Endothelial cell of umbilical vein (primary cell): ENCODE measurements around the gene CALHM5. TPM values are rescaled to one million over a fixed set of nuclear protein-coding genes. Genes with fewer than 3 reads are reported as not detected.
A peak's percentile ranks its signal among the peaks of the same experiment; 100 is the strongest.

ENCODE experiments used
- BruUV-seq: library from RNA; stranded (reverse); fragments of 400-500 nt; replicated peaks from 2 replicates; lab custom pipeline; 2021; lab: Mats Ljungman, UMichigan
- CTCF ChIA-PET: fragments of 300-600, 350-600 bp; sonication (Branson Sonifier 250); formaldehyde crosslinking; loops from one replicate; lab custom pipeline; 2021; ENCODE audit warnings: antibody characterized with exemption, inconsistent platforms; lab: Charles Lee
- POLR2A ChIA-PET: fragments of 300-600, 350-600 bp; sonication (Branson Sonifier 250); formaldehyde crosslinking; loops from one replicate; lab custom pipeline; 2021; ENCODE audit warnings: antibody characterized with exemption, inconsistent platforms; lab: Charles Lee
- DNase-seq: peaks from one replicate; pipeline ENCODE4 v3.0.0-alpha.2; 2011; ENCODE audit warnings: low read depth, low spot score
- FAIRE-seq: peaks from 2 replicates; lab custom pipeline; 2011; peaks lifted over from hg19 to GRCh38; lab: Jason Lieb, UNC
- H2AFZ ChIP-seq: 2 replicates; pipeline ENCODE4 v1.6.0; 2012; ENCODE audit warnings: low read depth, low read length, control low read depth, inconsistent platforms
- H3K27ac ChIP-seq: 2 replicates; pipeline ENCODE4 v1.5.1; 2011; ENCODE audit warnings: low read depth, mild to moderate bottlenecking, control low read depth, low read length, moderate library complexity; ENCODE audit not compliant: insufficient read depth
- H3K27me3 ChIP-seq, 2 experiments: 2 replicates each; pipeline versions ENCODE4 v1.6.0 to v1.6.1; 2011; ENCODE audit warnings: low read length in 2 of 2, mixed read lengths in 1 of 2; ENCODE audit not compliant: control insufficient read depth in 2 of 2, insufficient read depth in 2 of 2
- H3K36me3 ChIP-seq, 2 experiments: 2 replicates in 1 of 2; 3 replicates in 1 of 2; pipeline ENCODE4 v1.5.1; 2011; ENCODE audit warnings: low read length in 2 of 2, mild to moderate bottlenecking in 1 of 2, moderate library complexity in 1 of 2; ENCODE audit not compliant: control insufficient read depth in 2 of 2, insufficient read depth in 2 of 2; ENCODE audit errors: extremely low read depth in 1 of 2
- H3K4me1 ChIP-seq: 3 replicates; pipeline ENCODE4 v1.5.1; 2011; ENCODE audit warnings: mild to moderate bottlenecking, low read length; ENCODE audit not compliant: control insufficient read depth, insufficient read depth; ENCODE audit errors: extremely low read depth
- H3K4me2 ChIP-seq: 2 replicates; pipeline ENCODE4 v1.6.1; 2011; ENCODE audit warnings: low read length, control low read depth, mixed read lengths; ENCODE audit not compliant: insufficient read depth
- H3K4me3 ChIP-seq, 3 experiments: fragments of 200-600 bp in 1 of 3; sonication (generic), shearing (Covaris generic) in 1 of 3; replicated peaks in 1 of 3; 2 replicates each; pipeline ENCODE4 v1.5.1; 2011 to 2016; ENCODE audit warnings: control low read depth in 3 of 3, low read length in 3 of 3, mild to moderate bottlenecking in 2 of 3, inconsistent platforms in 1 of 3, low read depth in 1 of 3, moderate library complexity in 1 of 3; ENCODE audit not compliant: insufficient read depth in 1 of 3
- H3K79me2 ChIP-seq: 2 replicates; pipeline ENCODE4 v1.6.0; 2012; ENCODE audit warnings: low read length, inconsistent platforms; ENCODE audit not compliant: control insufficient read depth, insufficient read depth
- H3K9ac ChIP-seq: replicated peaks from 2 replicates; pipeline ENCODE3; 2011; ENCODE audit warnings: low read length, control low read depth; ENCODE audit not compliant: insufficient read depth; ENCODE audit errors: extremely low read depth
- H3K9me1 ChIP-seq: replicated peaks from 3 replicates; pipeline ENCODE4 v1.6.0; 2011; ENCODE audit warnings: mild to moderate bottlenecking, low read length; ENCODE audit not compliant: control insufficient read depth, insufficient read depth; ENCODE audit errors: extremely low read depth
- H3K9me3 ChIP-seq: replicated peaks from 2 replicates; pipeline ENCODE4 v1.5.1; 2012; ENCODE audit warnings: low read length, inconsistent platforms; ENCODE audit not compliant: control insufficient read depth, insufficient read depth
- H4K20me1 ChIP-seq: replicated peaks from 2 replicates; pipeline ENCODE3; 2011; ENCODE audit warnings: mild to moderate bottlenecking, low read length; ENCODE audit not compliant: control insufficient read depth, insufficient read depth; ENCODE audit errors: extremely low read depth
- CTCF ChIP-seq, 2 donors: IDR thresholded peaks; 1 replicate in 1 of 2; 2 replicates in 1 of 2; pipeline ENCODE4 v1.5.1; 2011; ENCODE audit warnings: low read length in 2 of 2, mild to moderate bottlenecking in 2 of 2, moderate library complexity in 2 of 2, control low read depth in 1 of 2, inconsistent platforms in 1 of 2, low read depth in 1 of 2; ENCODE audit not compliant: insufficient read depth in 1 of 2; ENCODE audit errors: extremely low read depth in 1 of 2
- EZH2 ChIP-seq: IDR thresholded peaks from 2 replicates; pipeline ENCODE4 v1.6.1; 2012; ENCODE audit warnings: borderline replicate concordance, low read depth, mild to moderate bottlenecking, moderate library complexity, low read length, inconsistent platforms; ENCODE audit not compliant: severe bottlenecking
- FOS ChIP-seq: IDR thresholded peaks from 2 replicates; pipeline ENCODE4 v1.6.1; 2011; ENCODE audit warnings: mild to moderate bottlenecking, low read length, moderate library complexity, borderline replicate concordance; ENCODE audit not compliant: insufficient read depth
- GATA2 ChIP-seq: IDR thresholded peaks from 2 replicates; pipeline ENCODE4 v1.7.0; 2011; ENCODE audit warnings: low read depth, mild to moderate bottlenecking, moderate library complexity, mixed read lengths, low read length; ENCODE audit not compliant: insufficient read length, insufficient read depth
- JUN ChIP-seq: IDR thresholded peaks from 2 replicates; pipeline ENCODE4 v1.6.1; 2011; ENCODE audit warnings: borderline replicate concordance, low read depth; ENCODE audit not compliant: insufficient read length, insufficient read depth
- MAX ChIP-seq: IDR thresholded peaks from 2 replicates; pipeline ENCODE4 v1.6.1; 2011; ENCODE audit not compliant: insufficient read depth, insufficient read length
- MYC ChIP-seq: IDR thresholded peaks from one replicate; pipeline ENCODE4 v1.6.1; 2011; ENCODE audit warnings: mild to moderate bottlenecking, low read depth, low read length
- POLR2A ChIP-seq: IDR thresholded peaks from 2 replicates; pipeline ENCODE4 v1.6.1; 2012; ENCODE audit warnings: low read depth, mild to moderate bottlenecking, control low read depth, low read length
- POLR2AphosphoS5 ChIP-seq: IDR thresholded peaks from 2 replicates; pipeline ENCODE4 v1.6.1; 2012; ENCODE audit warnings: low read depth, mild to moderate bottlenecking, control low read depth, low read length, moderate library complexity; ENCODE audit not compliant: insufficient read depth
- dilution Hi-C: fragments of 300-500 bp; cut with MboI; formaldehyde crosslinking; loops from one replicate; pipeline ENCODE4 v1.15.0; 2019; ENCODE audit warnings: low sequenced_read_pairs; ENCODE audit not compliant: extremely low pct_ligation_motif_present
- intact Hi-C: fragments of 100-400 bp; cut with micrococcal nuclease; formaldehyde crosslinking; loops from one replicate; pipeline ENCODE4 v1.10.0; 2022
- polyA plus RNA-seq, 4 experiments: library from polyadenylated mRNA; depleted of rRNA in 3 of 4; stranded (reverse) in 3 of 4; unstranded in 1 of 4; fragments of >200 nt; gene quantifications; 2 replicates each; pipeline versions ENCODE4 v1.2.1 to v1.2.3, GENCODE V29; 2011 to 2012; ENCODE audit warnings: missing spikeins in 1 of 4
- total RNA-seq: library from RNA; stranded (reverse); gene quantifications from 2 replicates; pipeline ENCODE4 v1.2.3, GENCODE V29; 2021

Gene CALHM5
- total and polyA plus RNA-seq, 2 donors (not counting 3 experiments of a cell fraction or from before 2014, with no cell fraction given) = 4.5 to 6.6 TPM

GRCh38 chr6:116533233-116533957 is 22.0 kb downstream of the CALHM5 start:
- ChIA-PET CTCF (interaction anchor here (0.6 to 4.5 kb wide), 17 partner anchors 9 to 416 kb away, joined by 3 to 103 read pairs (median 4); partner anchors contain the start of genes CALHM5 and TRAPPC3L), POLR2A (no interaction called here)
- H2AFZ ChIP-seq = peak overlapping the region; percentile 34

More at GRCh38 chr6:116533233-116533957, 22.0 kb downstream of the CALHM5 start:
- TF ChIP-seq FOS = no peak
- TF ChIP-seq MYC = no peak
- no peak for TF ChIP-seq POLR2AphosphoS5
- no peak for TF ChIP-seq CTCF (IDR thresholded peaks at IDR 0.05; ENCODE audit: extremely low read depth in 1 of 2, insufficient read depth in 1 of 2, low read depth in 1 of 2, low read length in 2 of 2)
- TF ChIP-seq JUN = no peak
- TF ChIP-seq EZH2 = no peak
- TF ChIP-seq POLR2A = no peak
- TF ChIP-seq MAX = no peak
- no peak for TF ChIP-seq GATA2
- H3K27ac ChIP-seq = no peak overlapping the region
- no peaks in the 10 kb centered on the region for H3K9me3 ChIP-seq
- H3K4me2 ChIP-seq = no peak overlapping the region
- H3K9me1 ChIP-seq = no peaks in the 10 kb centered on the region
- BruUV-seq = no TSS peak
- H3K4me1 ChIP-seq = peaks cover 9% of the 10 kb centered on the region
- H3K27me3 ChIP-seq = peaks cover 0 to 2% of the 10 kb centered on the region in 2 experiments
- dilution Hi-C loops = no loop called here
- no peak for DNase-seq
- H3K9ac ChIP-seq = no peak overlapping the region
- H3K36me3 ChIP-seq = no peaks in the 10 kb centered on the region
- intact Hi-C loops = loop anchor here (2.0 kb wide), 2 partner anchors 89 to 163 kb away; partner anchors contain the start of gene DSE
- no peaks in the 10 kb centered on the region for H4K20me1 ChIP-seq
- no peak for FAIRE-seq
- no peaks in the 10 kb centered on the region for H3K79me2 ChIP-seq
- no peak overlapping the region for H3K4me3 ChIP-seq
